Fibroblast of skin of right biceps (primary cell): Measurements from ENCODE around the gene SIAH1.
A peak's percentile ranks its signal among the peaks of the same experiment; 100 is the strongest.
"Not testable (repeated sequence)": the region's sequence is repeated elsewhere in the genome, so short reads cannot be mapped to it uniquely, and the experiment has no call there.

Experiments
- DNase-seq: peaks from one replicate; pipeline ENCODE4 v3.0.0-alpha.2; 2013

The SIAH1 gene

DNA sequence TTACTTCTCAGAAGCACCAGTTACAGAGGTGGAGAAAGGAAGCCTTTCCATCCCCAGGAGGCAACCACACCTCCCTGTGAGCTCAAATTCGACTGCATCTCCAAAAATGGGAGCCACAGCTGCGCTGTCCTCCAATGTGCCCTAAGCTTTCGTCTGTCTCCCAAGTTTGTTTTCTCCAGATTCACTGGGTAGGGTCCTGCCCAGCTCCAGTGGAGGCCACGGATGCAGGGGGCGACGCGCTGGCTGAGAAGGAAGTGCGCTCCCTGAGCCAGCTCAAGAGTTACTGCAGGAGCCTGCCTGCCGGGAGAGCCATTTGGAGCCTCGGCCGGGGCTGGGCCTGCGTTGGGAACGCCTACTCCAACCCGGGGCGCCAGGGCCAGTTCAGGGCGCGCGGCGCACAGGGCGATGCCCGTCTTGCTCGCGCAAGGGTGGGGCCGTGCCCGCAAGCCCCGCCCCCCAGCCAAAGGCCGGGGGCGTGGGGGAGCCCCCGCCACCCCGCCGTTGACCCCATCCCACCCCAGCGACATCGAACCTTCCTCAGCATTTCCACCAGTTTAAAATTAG, 19.5 kb downstream of the SIAH1 start:
- DNase-seq, result peak; percentile 88

DNA sequence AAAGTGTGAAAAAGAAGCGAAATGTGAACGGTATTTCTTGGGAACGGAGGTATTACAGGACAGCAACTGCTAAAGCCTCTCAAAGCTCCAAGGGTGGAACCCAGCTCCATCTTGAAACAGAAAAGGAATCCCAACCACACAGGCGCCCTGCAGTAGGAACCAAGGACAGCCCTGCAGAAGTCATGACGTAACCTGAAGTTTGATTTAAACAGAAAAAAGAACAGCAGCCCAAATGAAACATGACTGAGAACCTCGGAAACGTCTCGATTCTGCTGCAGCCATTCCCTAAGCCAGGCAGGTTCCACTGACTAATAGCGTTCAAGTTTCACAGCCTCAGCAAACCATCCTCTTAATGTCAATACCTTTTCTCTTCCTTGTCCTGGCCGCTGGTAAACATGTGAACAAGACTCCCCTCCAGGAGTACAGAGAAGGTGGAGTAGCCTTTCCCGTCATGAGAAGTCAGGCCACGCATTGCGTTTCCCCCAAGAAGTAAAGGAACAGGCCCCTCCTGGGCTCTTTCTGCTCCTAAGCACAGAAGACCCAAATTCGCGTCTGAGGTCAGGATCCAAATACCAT, 20.1 kb downstream of the SIAH1 start:
- DNase-seq, result no peak

GRCh38 chr16:48361540-48362144, 23.6 kb downstream of the SIAH1 start:
- no peak for DNase-seq

- no peak for DNase-seq
These were observed 24.2 kb downstream of the SIAH1 start for GRCh38 chr16:48361012-48361411.

- DNase-seq, result no peak
These were observed 25.2 kb downstream of the SIAH1 start for GRCh38 chr16:48359983-48360382.

DNA sequence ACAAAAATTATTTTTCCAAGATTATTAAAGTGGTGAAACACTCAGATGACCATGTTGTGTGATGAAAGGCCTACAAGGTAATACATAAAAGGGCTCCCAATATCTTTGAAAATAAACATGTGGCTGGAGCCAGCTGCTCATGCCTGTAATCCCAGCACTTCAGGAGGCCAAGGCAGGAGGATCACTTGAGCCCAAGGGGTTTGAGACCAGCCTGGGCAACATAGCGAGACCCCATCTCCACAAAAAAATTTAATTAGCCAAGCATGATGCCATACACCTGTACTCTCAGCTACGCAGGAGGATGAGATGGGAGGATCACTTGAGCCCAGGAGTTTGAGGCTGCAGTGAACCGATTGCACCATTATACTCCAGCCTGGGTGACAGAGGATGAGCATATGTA, 26.8 kb downstream of the SIAH1 start:
- no peak for DNase-seq

GRCh38 chr16:48356633-48357376, 28.4 kb downstream of the SIAH1 start:
- no peak for DNase-seq

DNA sequence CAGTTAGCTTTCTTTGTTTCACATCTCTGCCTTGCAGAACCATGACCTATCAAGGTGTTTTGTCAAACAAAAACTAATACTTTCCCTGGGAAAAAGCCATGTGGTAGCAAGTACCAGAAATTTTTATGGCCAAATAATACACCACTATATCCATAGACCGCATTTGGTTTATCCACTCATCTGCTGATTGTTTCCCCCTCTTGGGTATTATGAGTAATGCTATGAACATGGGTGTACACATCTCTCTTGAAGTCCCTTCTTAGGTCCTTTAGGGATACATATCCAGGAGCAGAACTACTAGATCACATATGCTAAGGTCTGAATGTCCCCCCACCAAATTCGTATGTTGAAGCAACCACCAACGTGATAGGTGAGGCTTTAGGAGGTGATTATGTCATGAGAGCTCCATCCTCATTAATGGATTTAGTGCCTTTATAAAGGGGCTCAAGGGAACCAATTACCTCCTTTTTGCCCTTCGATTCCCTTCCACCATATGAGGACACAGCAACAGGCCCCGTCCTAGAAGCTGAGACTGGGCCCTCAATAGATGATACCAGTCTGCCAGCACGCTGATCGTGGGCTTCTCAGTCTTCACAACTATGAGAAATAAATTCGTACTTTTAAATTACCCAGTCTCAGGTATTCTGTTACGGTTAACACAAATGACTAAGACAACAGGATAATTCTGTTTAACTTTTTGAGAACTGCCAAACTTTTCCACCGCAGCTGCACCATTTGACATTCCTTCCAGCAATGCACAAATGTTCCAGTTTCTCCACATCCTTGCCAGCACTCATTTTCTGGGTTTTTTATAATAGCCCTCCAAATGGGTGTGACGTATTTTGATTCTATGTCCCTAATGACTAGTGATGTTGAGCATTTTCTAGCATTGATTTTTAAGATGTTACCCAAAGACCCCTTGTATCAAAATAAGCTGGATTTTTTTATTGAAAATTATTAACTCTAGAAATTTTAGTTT, 30.0 kb downstream of the SIAH1 start:
- no peak for DNase-seq

- DNase-seq, result not testable (repeated sequence)
These were observed 30.8 kb downstream of the SIAH1 start for GRCh38 chr16:48354385-48354784.

GRCh38 chr16:48353565-48354163, 31.5 kb downstream of the SIAH1 start:
- peak; percentile 76 for DNase-seq

- no peak for DNase-seq
These were observed 32.4 kb downstream of the SIAH1 start for GRCh38 chr16:48352648-48353390.

- DNase-seq, result no peak
These were observed 34.5 kb downstream of the SIAH1 start for GRCh38 chr16:48350736-48351135.

- DNase-seq, result no peak
These were observed 37.2 kb downstream of the SIAH1 start for GRCh38 chr16:48347980-48348379.

GRCh38 chr16:48347191-48347865, 37.9 kb downstream of the SIAH1 start:
- DNase-seq, result no peak

- DNase-seq, result no peak
These were observed 42.6 kb downstream of the SIAH1 start for GRCh38 chr16:48342591-48342990.

DNA sequence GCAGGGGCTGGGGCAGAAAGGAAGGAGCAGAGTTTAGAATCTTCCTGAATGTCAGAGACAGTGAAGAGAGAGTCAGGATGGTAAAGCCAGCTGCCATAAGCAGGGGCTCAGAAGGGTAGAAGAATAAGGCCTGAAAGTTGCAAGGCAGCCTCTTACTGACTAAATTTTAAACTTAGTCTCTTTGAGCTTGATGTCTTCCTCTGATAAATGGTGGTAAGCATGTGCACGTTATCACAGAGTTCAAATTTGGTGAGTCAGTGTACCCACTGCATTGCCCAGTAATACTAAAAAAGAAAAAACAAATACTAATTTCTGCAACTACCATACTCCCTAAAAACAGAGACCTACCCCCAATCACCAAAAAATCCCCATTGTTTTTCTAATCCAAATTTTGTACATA, 45.2 kb downstream of the SIAH1 start:
- DNase-seq, result no peak

DNA sequence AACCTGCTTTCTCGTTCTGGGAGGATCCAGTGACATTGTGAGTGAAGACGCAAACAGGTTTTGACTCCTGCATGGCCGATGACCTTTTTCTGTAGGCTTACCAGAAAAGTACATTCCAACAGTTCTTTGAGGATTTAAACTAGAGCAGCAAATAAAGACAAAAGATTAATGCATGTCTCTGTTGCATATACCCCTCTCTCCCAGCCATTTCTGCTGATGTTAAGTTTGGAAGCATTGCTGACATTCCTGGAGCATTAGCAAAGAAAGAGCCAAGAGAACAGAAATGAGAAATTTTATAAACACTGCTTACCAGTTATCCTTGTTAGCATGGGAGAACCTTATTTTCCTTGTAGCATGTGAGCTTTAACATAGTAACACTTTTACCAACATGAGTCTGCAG, 49.3 kb downstream of the SIAH1 start:
- DNase-seq, result peak; percentile 77

DNA sequence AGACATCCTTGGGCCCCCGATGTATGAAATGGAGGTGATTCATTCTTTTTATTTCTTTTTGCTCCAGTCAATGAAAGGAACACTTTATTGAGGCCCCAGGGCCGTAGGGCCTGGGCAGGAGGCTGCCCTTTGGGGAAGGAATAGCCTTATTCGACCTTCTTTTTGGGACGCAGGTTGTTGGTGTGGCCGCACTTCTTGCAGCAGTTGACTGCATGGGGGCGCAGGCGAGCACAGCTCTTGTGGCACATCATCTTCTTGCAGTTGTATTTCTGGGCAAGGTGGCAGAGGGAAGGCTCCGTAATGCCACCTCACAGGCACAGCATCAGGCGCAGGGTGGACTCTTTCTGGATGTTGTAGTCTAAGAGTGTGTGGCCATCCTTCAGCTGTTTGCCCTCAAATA, 50.9 kb downstream of the SIAH1 start:
- no peak for DNase-seq

- no peak for DNase-seq
These were observed 52.2 kb downstream of the SIAH1 start for GRCh38 chr16:48332978-48333377.

GRCh38 chr16:48330841-48331192, 54.4 kb downstream of the SIAH1 start:
- DNase-seq, result no peak

DNA sequence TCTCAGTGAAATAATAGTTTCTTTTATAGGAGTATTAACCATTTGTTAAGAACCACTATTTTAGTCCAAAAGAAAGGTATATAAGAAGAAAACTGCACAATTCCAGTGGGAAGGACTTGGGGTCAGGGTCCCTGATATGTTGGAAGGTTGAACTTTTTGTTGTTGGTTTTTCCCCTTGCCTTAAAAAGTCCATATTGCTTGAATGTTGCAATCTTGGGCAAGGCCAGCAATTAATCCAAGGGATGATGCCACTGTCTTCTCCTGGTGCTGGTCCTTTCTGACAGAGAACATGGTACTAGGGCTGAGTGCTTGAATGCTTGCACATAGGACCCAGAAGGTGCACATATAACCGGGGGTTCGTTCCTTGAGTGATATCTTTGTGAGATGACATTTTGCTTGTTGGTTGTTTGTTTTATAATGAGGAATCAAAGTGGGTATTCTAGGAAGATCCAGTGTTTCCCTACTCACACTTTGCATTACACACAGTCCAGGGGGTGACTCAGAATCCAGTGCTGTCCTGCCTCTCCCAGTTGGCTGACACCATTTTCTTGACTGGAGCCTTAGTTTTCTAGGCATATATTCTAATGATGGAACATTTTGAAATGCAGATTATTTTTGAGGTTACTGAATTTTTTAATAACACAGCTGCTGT, 54.9 kb downstream of the SIAH1 start:
- no peak for DNase-seq
